KMS-11 (cell line): ENCODE data around the gene SCN9A.

Source experiments
- H2AFZ ChIP-seq: fragments of 200-600 bp; sonication (generic); 2 replicates; pipeline ENCODE4 v1.6.1; 2016; ENCODE audit warnings: antibody characterized with exemption, mixed run types, low read depth
- H3K27ac ChIP-seq: fragments of 200-600 bp; sonication (generic); 2 replicates; pipeline ENCODE4 v1.6.1; 2016; ENCODE audit warnings: mild to moderate bottlenecking, mixed run types
- H3K27me3 ChIP-seq: fragments of 200-600 bp; sonication (generic); 2 replicates; pipeline ENCODE4 v1.6.1; 2017; ENCODE audit warnings: mild to moderate bottlenecking, low read depth, mixed run types, moderate library complexity; ENCODE audit not compliant: insufficient read depth
- H3K36me3 ChIP-seq: fragments of 200-600 bp; sonication (generic); 2 replicates; pipeline ENCODE4 v1.6.1; 2017; ENCODE audit warnings: mild to moderate bottlenecking, mixed run types; ENCODE audit not compliant: insufficient read depth
- H3K4me1 ChIP-seq: fragments of 200-600 bp; sonication (generic); 2 replicates; pipeline ENCODE4 v1.6.1; 2016; ENCODE audit warnings: mild to moderate bottlenecking, low read depth, mixed run types; ENCODE audit not compliant: poor library complexity, severe bottlenecking
- H3K4me2 ChIP-seq: fragments of 200-600 bp; sonication (generic); 2 replicates; pipeline ENCODE4 v1.7.0; 2016; ENCODE audit warnings: mild to moderate bottlenecking, mixed run types
- H3K4me3 ChIP-seq: fragments of 200-600 bp; sonication (generic); IDR thresholded peaks from 2 replicates; pipeline ENCODE4 v1.6.1; 2017; ENCODE audit warnings: low read depth, low read length, mixed read lengths; ENCODE audit not compliant: insufficient read depth
- H3K79me2 ChIP-seq: fragments of 200-600 bp; sonication (generic); 2 replicates; pipeline ENCODE4 v1.6.1; 2016; ENCODE audit warnings: low read depth, mixed run types; ENCODE audit not compliant: insufficient read depth
- H3K9ac ChIP-seq: fragments of 200-600 bp; sonication (generic); 2 replicates; pipeline ENCODE4 v1.6.1; 2016; ENCODE audit warnings: mild to moderate bottlenecking, mixed run types
- H4K20me1 ChIP-seq: fragments of 200-600 bp; sonication (generic); 2 replicates; pipeline ENCODE4 v1.6.1; 2016; ENCODE audit warnings: mild to moderate bottlenecking, mixed run types; ENCODE audit not compliant: insufficient read depth
- TF ChIP-seq, protein P1 (sequence below): fragments of 200-600 bp; sonication (generic); conservative IDR thresholded peaks from 2 replicates; pipeline ENCODE4 v1.6.1; 2017; ENCODE audit warnings: low read depth, mild to moderate bottlenecking, antibody characterized with exemption, low read length, moderate library complexity, mixed read lengths

The SCN9A gene

DNA sequence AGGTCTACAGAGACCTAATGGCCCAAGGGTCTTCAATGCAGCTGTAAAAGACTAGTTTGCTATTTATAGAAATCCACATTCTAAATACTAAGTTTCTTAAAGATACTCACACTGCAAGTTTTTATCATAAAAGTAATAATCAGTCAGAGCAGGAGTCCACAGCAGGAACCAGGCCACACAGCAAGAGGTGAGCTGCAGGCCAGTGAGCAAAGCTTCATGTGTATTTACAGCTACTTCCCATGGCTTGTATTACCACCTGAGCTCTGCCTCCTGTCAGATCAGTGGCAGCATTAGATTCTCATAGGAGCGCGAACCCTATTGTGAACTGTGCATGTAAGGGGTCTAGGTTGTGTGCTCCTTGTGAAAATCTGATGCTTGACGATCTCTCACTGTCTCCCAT lies 6.7 kb upstream of the SCN9A start:
- Histone ChIP-seq H3K4me1 (peaks cover 12% of the 10 kb centered on the region), H4K20me1 (no peaks in the 10 kb centered on the region)

DNA sequence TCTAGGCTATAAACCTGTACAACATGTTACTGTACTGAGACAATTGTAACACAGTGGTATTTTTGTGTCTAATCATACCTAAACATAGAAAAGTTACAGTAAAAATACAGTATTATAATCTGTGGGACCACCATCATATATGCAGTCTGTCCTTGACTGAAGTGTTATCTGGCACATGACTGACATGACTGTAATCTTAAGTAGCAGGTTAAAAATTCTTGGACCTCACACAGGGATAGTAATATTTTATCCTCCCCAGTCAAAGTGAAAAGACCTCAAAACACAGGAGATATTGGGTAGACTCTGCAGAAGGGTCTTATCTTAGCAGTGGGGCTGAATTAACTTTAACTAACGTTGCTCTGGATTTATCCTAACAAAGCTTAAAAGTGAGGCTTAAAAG lies 4.9 kb upstream of the SCN9A start:
- H3K4me2 ChIP-seq = no peak overlapping the region
- H2AFZ ChIP-seq = no peak overlapping the region
- TF ChIP-seq, protein P1, sequence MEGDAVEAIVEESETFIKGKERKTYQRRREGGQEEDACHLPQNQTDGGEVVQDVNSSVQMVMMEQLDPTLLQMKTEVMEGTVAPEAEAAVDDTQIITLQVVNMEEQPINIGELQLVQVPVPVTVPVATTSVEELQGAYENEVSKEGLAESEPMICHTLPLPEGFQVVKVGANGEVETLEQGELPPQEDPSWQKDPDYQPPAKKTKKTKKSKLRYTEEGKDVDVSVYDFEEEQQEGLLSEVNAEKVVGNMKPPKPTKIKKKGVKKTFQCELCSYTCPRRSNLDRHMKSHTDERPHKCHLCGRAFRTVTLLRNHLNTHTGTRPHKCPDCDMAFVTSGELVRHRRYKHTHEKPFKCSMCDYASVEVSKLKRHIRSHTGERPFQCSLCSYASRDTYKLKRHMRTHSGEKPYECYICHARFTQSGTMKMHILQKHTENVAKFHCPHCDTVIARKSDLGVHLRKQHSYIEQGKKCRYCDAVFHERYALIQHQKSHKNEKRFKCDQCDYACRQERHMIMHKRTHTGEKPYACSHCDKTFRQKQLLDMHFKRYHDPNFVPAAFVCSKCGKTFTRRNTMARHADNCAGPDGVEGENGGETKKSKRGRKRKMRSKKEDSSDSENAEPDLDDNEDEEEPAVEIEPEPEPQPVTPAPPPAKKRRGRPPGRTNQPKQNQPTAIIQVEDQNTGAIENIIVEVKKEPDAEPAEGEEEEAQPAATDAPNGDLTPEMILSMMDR = no peak
- no peaks in the 10 kb centered on the region for H3K27me3 ChIP-seq
- H3K79me2 ChIP-seq = no peaks in the 10 kb centered on the region
- no peaks in the 10 kb centered on the region for H3K36me3 ChIP-seq
- H4K20me1 ChIP-seq = no peaks in the 10 kb centered on the region
- no peak overlapping the region for H3K9ac ChIP-seq
- no peak overlapping the region for H3K27ac ChIP-seq
- peaks cover 21% of the 10 kb centered on the region for H3K4me1 ChIP-seq
- H3K4me3 ChIP-seq = no peak overlapping the region

More for the DNA sequence above, 6.7 kb upstream of the SCN9A start:
- H2AFZ ChIP-seq = no peak overlapping the region
- H3K4me2 ChIP-seq = no peak overlapping the region
- H3K27me3 ChIP-seq = no peaks in the 10 kb centered on the region
- TF ChIP-seq, protein P1 = no peak
- H3K9ac ChIP-seq = no peak overlapping the region
- H3K27ac ChIP-seq = no peak overlapping the region
- no peaks in the 10 kb centered on the region for H3K79me2 ChIP-seq
- no peaks in the 10 kb centered on the region for H3K36me3 ChIP-seq
- H3K4me3 ChIP-seq = no peak overlapping the region

DNA sequence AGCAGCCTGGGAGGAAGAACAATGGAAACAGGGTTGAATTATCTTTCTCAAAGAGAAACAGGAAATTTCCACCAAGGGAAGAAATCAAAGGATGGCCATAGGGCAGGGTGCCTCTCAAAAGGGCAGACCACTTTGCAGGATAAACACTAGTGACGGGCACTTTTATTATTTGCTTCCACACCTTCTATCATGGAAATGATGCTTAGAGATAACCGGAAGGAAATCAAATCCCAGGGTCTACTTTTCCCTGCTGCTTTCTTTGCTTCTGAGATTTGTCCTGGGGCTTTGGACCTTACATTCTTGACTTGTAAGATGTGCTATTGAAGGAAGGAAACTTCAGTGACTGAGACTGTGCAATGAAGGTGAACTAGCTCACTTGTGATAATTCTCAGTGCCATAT lies 1.1 kb upstream of the SCN9A start:
- H3K4me2 ChIP-seq = peak overlapping the region; percentile 93
- no peak overlapping the region for H3K4me3 ChIP-seq
- H3K36me3 ChIP-seq = no peaks in the 10 kb centered on the region
- TF ChIP-seq, protein P1 = no peak
- H3K27ac ChIP-seq = peak overlapping the region; percentile 87; the same call in 1 of the 2 replicates
- peak overlapping the region; percentile 64; the same call in 1 of the 2 replicates for H3K9ac ChIP-seq
- no peaks in the 10 kb centered on the region for H3K27me3 ChIP-seq
- no peaks in the 10 kb centered on the region for H4K20me1 ChIP-seq
- H2AFZ ChIP-seq = peak overlapping the region; percentile 94; the same call in 1 of the 2 replicates
- peaks cover 37% of the 10 kb centered on the region for H3K4me1 ChIP-seq
- peaks cover 10% of the 10 kb centered on the region; the same call in 1 of the 2 replicates for H3K79me2 ChIP-seq

DNA sequence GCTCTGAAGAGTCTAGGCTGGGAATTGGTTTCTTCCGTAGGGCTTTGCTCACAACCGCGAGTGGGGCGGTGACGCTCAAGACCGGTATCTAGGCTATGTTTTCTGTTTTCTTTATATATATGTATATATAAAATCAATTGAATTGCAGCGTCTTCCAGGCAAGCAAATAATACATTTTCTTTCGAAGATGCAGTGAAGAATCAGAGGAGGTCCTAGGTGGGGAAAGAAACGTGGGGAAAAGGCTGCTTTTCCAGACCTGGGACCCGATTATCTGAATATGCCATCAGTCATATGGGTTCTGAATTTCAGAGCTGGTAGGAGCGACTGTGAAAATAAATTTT lies 714 bp upstream of the SCN9A start:
- Histone ChIP-seq H3K79me2 (peaks cover 12% of the 10 kb centered on the region; the same call in 1 of the 2 replicates), H3K27ac (peak overlapping the region; percentile 87), H3K4me2 (peak overlapping the region; percentile 93), H3K4me3 (no peak overlapping the region), H3K9ac (peak overlapping the region; percentile 64), H4K20me1 (no peaks in the 10 kb centered on the region), H3K4me1 (peaks cover 37% of the 10 kb centered on the region), H2AFZ (peak overlapping the region; percentile 94), H3K27me3 (no peaks in the 10 kb centered on the region), H3K36me3 (no peaks in the 10 kb centered on the region)
- TF ChIP-seq, protein P1 = no peak
